Measurements from ENCODE around the gene EPHB1.

The EPHB1 gene

DNA sequence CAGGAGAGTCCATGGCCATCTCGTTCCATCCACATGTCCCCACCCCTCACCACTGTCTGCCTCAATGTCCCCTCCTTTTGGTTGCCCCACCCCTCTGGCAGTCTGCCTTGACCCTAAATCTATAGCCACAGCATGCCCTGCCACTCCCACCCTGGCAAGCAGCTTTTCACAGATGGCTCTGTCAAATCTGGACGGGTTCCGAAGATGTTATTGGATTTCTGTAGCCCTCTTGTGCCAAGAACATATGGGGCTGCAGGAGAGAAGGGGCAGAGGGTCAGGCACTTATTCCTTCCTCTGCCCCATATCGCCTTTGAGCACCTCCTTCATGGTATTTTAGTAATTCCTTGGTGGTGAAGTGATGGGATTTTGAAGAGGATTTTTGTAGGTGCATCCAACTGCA is 57.1 kb downstream of the EPHB1 start:
- no peak for DNase-seq

DNA sequence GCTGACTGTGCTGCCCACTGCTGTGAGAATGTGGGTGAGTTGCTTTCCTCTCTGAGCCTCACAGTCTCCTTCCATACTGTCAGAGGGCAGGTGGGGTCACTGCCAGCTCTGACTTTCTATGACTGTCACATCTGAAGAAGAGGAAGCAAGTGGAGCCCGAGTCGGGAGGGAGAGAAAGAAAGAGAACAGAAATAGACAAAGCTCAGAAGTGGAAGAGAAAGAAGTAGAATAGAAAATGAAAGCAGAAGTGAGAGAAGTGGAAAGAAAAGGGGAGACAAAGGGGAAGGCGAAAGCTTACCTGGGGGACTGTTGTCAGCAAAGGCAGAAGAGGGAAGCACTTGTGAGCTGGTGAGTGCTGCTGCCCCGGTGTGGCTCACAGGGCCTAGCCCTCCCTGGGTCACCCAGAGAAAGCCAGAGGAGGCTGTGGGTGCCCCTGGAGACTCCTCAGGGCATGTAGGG is 57.9 kb downstream of the EPHB1 start:
- DNase-seq, result no peak

DNA sequence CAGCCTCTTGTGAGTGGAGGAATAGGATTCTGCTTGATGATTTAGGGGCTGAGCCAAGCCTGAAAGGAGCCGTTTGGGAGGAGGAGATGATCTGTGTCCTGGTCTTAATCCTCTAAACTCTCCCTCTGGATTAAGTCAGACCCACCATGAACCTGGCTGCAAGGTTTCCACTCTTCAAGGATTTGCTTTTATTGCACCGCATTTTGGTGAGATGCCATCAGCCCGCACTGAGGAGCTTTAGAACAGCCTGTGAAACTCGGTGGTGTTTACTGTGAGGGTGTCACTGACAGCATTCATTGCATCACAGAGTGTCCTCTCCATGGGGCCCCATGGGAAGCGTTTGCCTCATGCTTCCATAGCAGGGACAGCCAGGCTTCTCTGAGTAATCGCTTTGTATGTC is 59.2 kb downstream of the EPHB1 start:
- no peak for DNase-seq

GRCh38 chr3:134857356-134857755 is 62.3 kb downstream of the EPHB1 start:
- no peak for DNase-seq

DNA sequence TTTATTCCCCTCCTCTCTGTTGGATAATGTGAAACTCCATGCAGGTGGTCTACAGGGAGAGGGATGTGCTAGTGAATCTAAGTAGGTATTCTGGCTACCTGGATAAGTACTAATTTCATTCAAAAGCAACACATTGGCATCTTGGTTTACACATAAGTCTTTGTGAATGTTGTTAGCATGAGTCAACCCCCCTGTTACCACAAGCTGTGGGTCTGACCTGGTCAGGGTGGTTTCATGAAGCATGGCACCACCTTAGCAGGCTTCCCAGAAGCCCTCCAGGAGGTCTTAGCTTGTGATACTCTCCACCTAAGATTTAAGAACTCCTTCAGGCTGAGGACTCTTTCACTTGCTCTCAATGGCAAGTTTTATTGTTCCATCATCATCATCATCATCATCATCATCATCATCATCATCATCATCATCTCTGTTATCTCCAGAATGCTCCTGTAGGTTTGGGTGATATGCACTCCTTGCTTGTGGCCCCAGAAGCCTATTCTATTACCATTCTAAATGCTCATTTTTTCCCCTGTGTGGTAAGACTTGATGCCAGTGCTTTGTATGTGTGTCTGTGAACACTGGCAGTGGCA is 62.8 kb downstream of the EPHB1 start:
- DNase-seq, result no peak

GRCh38 chr3:134858441-134859035 is 63.5 kb downstream of the EPHB1 start:
- no peak for DNase-seq

GRCh38 chr3:134859341-134859740 is 64.3 kb downstream of the EPHB1 start:
- DNase-seq, result no peak

GRCh38 chr3:134860141-134860540 is 65.1 kb downstream of the EPHB1 start:
- no peak for DNase-seq

DNA sequence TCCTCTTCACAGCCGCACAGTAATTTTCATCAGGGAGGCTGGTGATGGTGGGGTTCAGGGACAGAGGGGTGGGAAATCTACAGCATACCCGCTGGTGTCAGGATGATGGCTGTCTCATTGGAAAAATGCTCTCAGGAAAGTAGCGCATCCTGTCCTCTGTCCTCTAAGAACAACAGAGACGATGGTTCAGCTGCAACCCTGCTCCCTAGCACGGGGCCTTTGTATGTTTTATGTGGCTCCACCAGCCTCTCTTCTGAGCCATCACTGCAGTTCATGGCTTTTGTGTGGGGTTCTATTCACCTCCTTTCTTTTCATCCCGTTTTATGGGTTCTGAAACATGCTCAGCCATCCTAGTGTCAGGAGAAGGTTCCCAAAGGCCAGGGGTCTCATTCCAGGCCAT is 68.9 kb downstream of the EPHB1 start:
- DNase-seq, result no peak

DNA sequence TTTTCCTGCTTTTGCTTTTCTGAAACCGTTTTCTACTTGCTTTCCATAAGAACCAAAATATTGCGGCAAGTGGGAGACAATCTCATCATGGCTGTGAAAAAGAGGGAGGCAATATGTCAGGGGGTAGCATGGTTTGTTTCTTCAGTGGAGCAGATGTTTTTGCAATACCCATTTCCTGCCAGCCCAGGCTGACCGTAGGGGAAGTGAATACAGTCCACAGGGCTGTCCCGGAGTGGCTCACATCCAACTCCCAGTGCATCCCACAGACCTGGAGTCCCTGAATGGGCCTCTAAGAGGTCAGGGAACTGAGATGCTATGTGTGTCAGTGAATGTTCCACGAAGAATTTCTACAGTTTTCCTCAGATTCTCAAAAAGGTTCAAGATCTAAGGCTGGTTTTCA is 69.6 kb downstream of the EPHB1 start:
- DNase-seq, result no peak

DNA sequence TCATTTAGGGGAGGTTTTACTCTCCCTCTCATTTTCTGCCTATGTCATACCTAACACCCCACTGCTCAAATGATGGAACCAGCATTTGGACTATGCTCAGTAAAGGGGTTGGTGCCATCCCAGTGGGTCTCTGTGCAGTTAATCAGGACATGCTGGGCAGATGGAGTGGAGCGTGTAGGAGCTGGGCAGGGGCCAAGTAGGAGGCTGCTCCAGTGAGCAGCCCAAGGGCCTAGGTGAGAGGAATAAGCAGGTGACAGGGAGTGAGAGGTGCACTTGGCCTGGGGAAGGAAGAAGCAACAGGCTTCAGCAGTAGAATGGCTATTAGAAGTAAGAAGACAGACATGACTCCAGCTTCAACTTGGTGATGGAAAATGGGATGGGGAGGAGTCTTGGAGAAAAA is 72.2 kb downstream of the EPHB1 start:
- DNase-seq, result no peak

- no peak for DNase-seq
Measured at GRCh38 chr3:134869153-134869726, 74.2 kb downstream of the EPHB1 start.

DNA sequence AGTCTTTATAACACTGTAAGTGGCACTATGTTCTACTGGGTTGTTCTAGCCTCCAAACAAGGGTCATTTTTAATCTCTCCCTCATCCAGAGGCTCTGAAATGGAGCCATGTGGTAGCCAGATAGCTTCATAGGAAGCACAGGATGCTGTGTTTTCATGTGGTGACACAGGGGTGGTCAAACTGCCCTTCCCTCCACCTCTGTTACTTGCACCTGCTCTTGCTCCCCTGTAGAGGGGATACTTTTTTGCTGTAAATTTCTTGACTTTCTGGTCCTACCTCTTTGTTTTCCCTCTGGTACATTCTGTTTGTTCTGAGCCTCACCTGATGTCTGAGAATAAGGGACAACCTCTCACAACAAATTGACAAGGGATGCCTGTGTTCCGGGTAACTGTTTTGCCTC is 76.8 kb downstream of the EPHB1 start:
- DNase-seq, result no peak

GRCh38 chr3:134872440-134873388 is 77.7 kb downstream of the EPHB1 start:
- DNase-seq, result no peak

GRCh38 chr3:134873789-134874188 is 78.7 kb downstream of the EPHB1 start:
- no peak for DNase-seq

GRCh38 chr3:134874737-134875413 is 79.8 kb downstream of the EPHB1 start:
- DNase-seq, result no peak

DNA sequence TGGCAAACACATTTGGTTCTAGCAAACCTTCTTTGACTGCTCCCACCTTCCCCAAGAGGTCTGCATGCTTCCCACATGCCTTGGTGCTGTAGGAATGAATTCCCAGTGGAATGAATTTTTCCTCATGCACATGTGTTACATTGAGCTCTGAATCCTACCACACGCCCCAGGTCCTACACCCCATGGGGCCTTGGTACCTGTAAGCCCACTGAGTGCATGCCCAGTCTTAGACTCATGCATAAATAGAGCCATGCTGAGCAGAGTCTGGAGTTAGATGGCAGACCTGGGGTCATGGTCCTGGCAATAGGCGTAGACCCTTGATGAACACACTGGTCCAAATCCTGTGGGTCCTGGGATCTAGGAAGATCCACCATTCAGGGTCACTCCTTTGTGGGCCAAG is 81.8 kb downstream of the EPHB1 start:
- no peak for DNase-seq

- no peak for DNase-seq
Measured at GRCh38 chr3:134877788-134878187, 82.7 kb downstream of the EPHB1 start.

DNA sequence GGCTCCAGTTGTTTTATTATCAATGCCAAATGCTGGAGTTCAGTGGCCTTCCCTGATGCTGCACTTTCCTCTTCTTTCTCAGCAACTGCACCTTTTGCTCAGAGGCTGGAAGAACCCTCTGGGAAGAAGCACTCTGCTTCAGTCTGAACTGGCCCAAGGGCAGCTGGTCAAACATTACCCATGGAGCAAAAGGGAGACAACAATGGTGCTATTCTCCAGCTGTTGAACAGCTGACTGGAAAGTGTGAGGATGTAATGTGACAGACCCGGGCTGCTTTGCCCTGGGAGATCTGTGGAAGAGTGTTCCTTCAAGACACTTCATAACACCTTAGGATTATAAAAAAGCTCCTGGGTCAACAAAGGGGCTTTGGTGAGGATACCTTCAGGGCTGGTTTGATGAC is 84.9 kb downstream of the EPHB1 start:
- DNase-seq, result no peak

DNA sequence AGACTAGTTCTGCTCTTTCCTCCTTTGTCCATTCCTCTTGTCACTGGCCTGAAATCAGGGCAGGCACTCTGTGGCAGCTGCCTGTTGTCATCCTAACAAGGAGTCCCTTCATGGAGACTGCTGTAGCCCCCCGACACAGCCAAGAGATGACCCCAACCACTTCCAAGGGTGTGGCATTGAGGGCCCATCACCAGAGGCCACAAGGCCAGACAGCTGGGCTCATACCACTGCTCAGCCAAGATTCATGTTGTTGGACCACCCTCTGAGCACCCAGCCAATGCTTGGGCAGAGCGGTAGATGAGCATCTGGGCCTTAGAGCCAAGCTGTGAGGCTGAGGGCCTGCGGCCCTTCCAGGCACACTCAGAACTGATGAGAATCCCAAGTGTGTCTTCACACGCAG is 85.4 kb downstream of the EPHB1 start:
- DNase-seq, result no peak

- DNase-seq, result no peak
Measured at GRCh38 chr3:134881305-134881704, 86.2 kb downstream of the EPHB1 start.

- no peak for DNase-seq
Measured at GRCh38 chr3:134883697-134884385, 88.8 kb downstream of the EPHB1 start.

Data from activated T-cell treated with anti-CD3 and anti-CD28 coated beads for 4 hours (primary cell).